Keratinocyte (primary cell): Measurements from ENCODE around the gene TMEM184A. TPM values are rescaled to one million over a fixed set of nuclear protein-coding genes. Genes with fewer than 3 reads are reported as not detected.

ENCODE experiments used
- DNase-seq: peaks from one replicate; pipeline ENCODE4 v3.0.0-alpha.2; 2011; ENCODE audit warnings: low read depth, missing footprints, low spot score
- FAIRE-seq: peaks from 2 replicates; lab custom pipeline; 2011; peaks lifted over from hg19 to GRCh38; lab: Jason Lieb, UNC
- H2AFZ ChIP-seq: 2 replicates; pipeline ENCODE4 v1.6.0; 2012; ENCODE audit warnings: low read length, control low read depth, inconsistent platforms; ENCODE audit not compliant: control insufficient read depth
- H3K27ac ChIP-seq: 2 replicates; pipeline ENCODE4 v1.5.1; 2011; ENCODE audit warnings: low read length; ENCODE audit not compliant: control insufficient read depth, insufficient read depth
- H3K27me3 ChIP-seq: 3 replicates; pipeline ENCODE4 v1.6.0; 2011; ENCODE audit warnings: low read length; ENCODE audit not compliant: control insufficient read depth, insufficient read depth; ENCODE audit errors: extremely low read depth
- H3K36me3 ChIP-seq, 2 experiments: 2 replicates in 1 of 2; 3 replicates in 1 of 2; pipeline ENCODE4 v1.5.1; 2011; ENCODE audit warnings: low read length in 2 of 2, mild to moderate bottlenecking in 1 of 2; ENCODE audit not compliant: control insufficient read depth in 2 of 2, insufficient read depth in 2 of 2; ENCODE audit errors: extremely low read depth in 1 of 2
- H3K4me1 ChIP-seq: 3 replicates; pipeline ENCODE4 v1.5.1; 2011; ENCODE audit warnings: low read length; ENCODE audit not compliant: control insufficient read depth, insufficient read depth; ENCODE audit errors: extremely low read depth
- H3K4me2 ChIP-seq: 3 replicates; pipeline ENCODE4 v1.6.0; 2011; ENCODE audit warnings: low read depth, low read length; ENCODE audit not compliant: control insufficient read depth, insufficient read depth; ENCODE audit errors: extremely low read depth
- H3K4me3 ChIP-seq, 3 experiments: fragments of 200-600 bp in 1 of 3; sonication (generic) in 1 of 3; 2 replicates in 2 of 3; 3 replicates in 1 of 3; pipeline ENCODE4 v1.5.1; 2011 to 2016; ENCODE audit warnings: low read length in 3 of 3, mild to moderate bottlenecking in 3 of 3, control low read depth in 2 of 3, inconsistent platforms in 1 of 3, low read depth in 1 of 3, mixed read lengths in 1 of 3, mixed run types in 1 of 3, moderate library complexity in 1 of 3; ENCODE audit not compliant: control insufficient read depth in 2 of 3, insufficient read depth in 2 of 3; ENCODE audit errors: extremely low read depth in 1 of 3
- H3K79me2 ChIP-seq: 2 replicates; pipeline ENCODE4 v1.6.0; 2012; ENCODE audit warnings: low read length; ENCODE audit not compliant: control insufficient read depth, insufficient read depth
- H3K9ac ChIP-seq: 3 replicates; pipeline ENCODE4 v1.6.0; 2011; ENCODE audit warnings: low read length; ENCODE audit not compliant: control insufficient read depth, insufficient read depth; ENCODE audit errors: extremely low read depth
- H3K9me1 ChIP-seq: 3 replicates; pipeline ENCODE4 v1.6.0; 2011; ENCODE audit warnings: low read length; ENCODE audit not compliant: control insufficient read depth, insufficient read depth; ENCODE audit errors: extremely low read depth
- H3K9me3 ChIP-seq: 2 replicates; pipeline ENCODE4 v1.5.1; 2012; ENCODE audit warnings: low read depth, low read length; ENCODE audit not compliant: control insufficient read depth
- H4K20me1 ChIP-seq: 3 replicates; pipeline ENCODE4 v1.6.0; 2011; ENCODE audit warnings: low read length; ENCODE audit not compliant: control insufficient read depth, insufficient read depth; ENCODE audit errors: extremely low read depth
- CTCF ChIP-seq, 3 experiments: IDR thresholded peaks in 1 of 3; conservative IDR thresholded peaks in 1 of 3; optimal IDR thresholded peaks in 1 of 3; 2 replicates in 2 of 3; 3 replicates in 1 of 3; pipeline versions ENCODE3 to v1.5.1; 2011; ENCODE audit warnings: low read length in 3 of 3, mild to moderate bottlenecking in 3 of 3, moderate library complexity in 2 of 3, control low read depth in 1 of 3, inconsistent platforms in 1 of 3; ENCODE audit not compliant: insufficient read depth in 2 of 3; ENCODE audit errors: extremely low read depth in 1 of 3
- EZH2 ChIP-seq: IDR thresholded peaks from one replicate; pipeline ENCODE4 v1.6.1; 2012; ENCODE audit warnings: inconsistent platforms, mild to moderate bottlenecking, low read length, moderate library complexity
- dilution Hi-C: fragments of 300-500 bp; cut with MboI; formaldehyde crosslinking; loops from one replicate; pipeline ENCODE4 v1.7.0; 2020; ENCODE audit warnings: low sequenced_read_pairs; ENCODE audit not compliant: extremely low pct_ligation_motif_present
- polyA plus RNA-seq, 5 experiments: library from polyadenylated mRNA; depleted of rRNA in 3 of 5; stranded (reverse) in 3 of 5; stranded (forward) in 1 of 5; unstranded in 1 of 5; fragments of >200 nt; gene quantifications; 1 replicate in 1 of 5; 2 replicates in 3 of 5; 3 replicates in 1 of 5; pipeline versions ENCODE4 v1.2.1 to v1.2.3, GENCODE V29; 2011 to 2012; ENCODE audit warnings: missing spikeins in 2 of 5, low read depth in 1 of 5, low replicate concordance in 1 of 5

Gene TMEM184A
- polyA plus RNA-seq, 1 donor (not counting 4 experiments of a cell fraction or from before 2014, with no cell fraction given) = 2.9 TPM

- dilution Hi-C loops = no loop called here
- H4K20me1 ChIP-seq = peaks cover 3% of the 10 kb centered on the region
- H3K27ac ChIP-seq = no peak overlapping the region
- H3K79me2 ChIP-seq = peaks cover 34% of the 10 kb centered on the region
- no peaks in the 10 kb centered on the region for H3K27me3 ChIP-seq
- FAIRE-seq = no peak
- no peak overlapping the region for H3K9ac ChIP-seq
- no peak for DNase-seq
- no peak overlapping the region for H3K4me3 ChIP-seq
- peaks cover 8% of the 10 kb centered on the region for H3K4me1 ChIP-seq
- H3K36me3 ChIP-seq = peaks cover 15 to 21% of the 10 kb centered on the region in 2 experiments
- no peak overlapping the region for H2AFZ ChIP-seq
- H3K9me3 ChIP-seq = no peaks in the 10 kb centered on the region
- H3K9me1 ChIP-seq = no peaks in the 10 kb centered on the region
- no peak for TF ChIP-seq CTCF (optimal IDR thresholded peaks at IDR 0.05 in 1 of 3, IDR thresholded peaks at IDR 0.05 in 1 of 3, conservative IDR thresholded peaks at IDR 0.05 in 1 of 3; ENCODE audit: extremely low read depth in 1 of 3, insufficient read depth in 2 of 3, low read length in 3 of 3)
- H3K4me2 ChIP-seq = no peak overlapping the region
Observed at GRCh38 chr7:1500064-1500807, 55.8 kb downstream of the TMEM184A start.

- Histone ChIP-seq H3K9ac (no peak overlapping the region), H4K20me1 (peaks cover 3% of the 10 kb centered on the region), H3K9me1 (no peaks in the 10 kb centered on the region), H2AFZ (no peak overlapping the region), H3K9me3 (no peaks in the 10 kb centered on the region), H3K27me3 (no peaks in the 10 kb centered on the region), H3K79me2 (peaks cover 34% of the 10 kb centered on the region), H3K27ac (no peak overlapping the region), H3K36me3 (peaks cover 15 to 21% of the 10 kb centered on the region in 2 experiments), H3K4me2 (no peak overlapping the region), H3K4me1 (peaks cover 8% of the 10 kb centered on the region), H3K4me3 (no peak overlapping the region)
- no peak for DNase-seq
- dilution Hi-C loops = no loop called here
- TF ChIP-seq CTCF (optimal IDR thresholded peaks at IDR 0.05 in 1 of 3, IDR thresholded peaks at IDR 0.05 in 1 of 3, conservative IDR thresholded peaks at IDR 0.05 in 1 of 3; ENCODE audit: extremely low read depth in 1 of 3, insufficient read depth in 2 of 3, low read length in 3 of 3) (no peak), EZH2 (no peak)
- FAIRE-seq = no peak
Observed at GRCh38 chr7:1499367-1500029, 56.5 kb downstream of the TMEM184A start.
